IPS-18a (cell line): ENCODE results near the gene SNAPC1.
A peak's percentile ranks its signal among the peaks of the same experiment; 100 is the strongest.
"Not testable (repeated sequence)": the region's sequence is repeated elsewhere in the genome, so short reads cannot be mapped to it uniquely, and the experiment has no call there.

Experiments
- H3K27ac ChIP-seq: one replicate; pipeline ENCODE4 v1.5.1; 2013; ENCODE audit warnings: low read length
- H3K27me3 ChIP-seq: one replicate; pipeline ENCODE4 v1.6.1; 2013; ENCODE audit warnings: mild to moderate bottlenecking, low read length; ENCODE audit not compliant: control insufficient read depth, insufficient read depth
- H3K36me3 ChIP-seq: one replicate; pipeline ENCODE4 v1.6.1; 2013; ENCODE audit warnings: low read depth, low read length; ENCODE audit not compliant: control insufficient read depth
- H3K4me1 ChIP-seq: one replicate; pipeline ENCODE4 v1.6.1; 2013; ENCODE audit warnings: low read depth, low read length; ENCODE audit not compliant: control insufficient read depth
- H3K4me3 ChIP-seq: one replicate; pipeline ENCODE4 v1.5.1; 2013; ENCODE audit warnings: low read length
- H3K9ac ChIP-seq: one replicate; pipeline ENCODE4 v1.6.1; 2013; ENCODE audit warnings: mild to moderate bottlenecking, low read length, moderate library complexity
- H3K9me3 ChIP-seq: one replicate; pipeline ENCODE4 v1.6.1; 2013; ENCODE audit warnings: low read depth, low read length; ENCODE audit not compliant: control insufficient read depth

Gene SNAPC1

GRCh38 chr14:61751475-61751989 lies 10.7 kb upstream of the SNAPC1 start:
- Histone ChIP-seq H3K9ac (no peak overlapping the region), H3K27ac (no peak overlapping the region), H3K9me3 (no peaks in the 10 kb centered on the region), H3K4me3 (no peak overlapping the region), H3K4me1 (peaks cover 5% of the 10 kb centered on the region), H3K36me3 (peaks cover 27% of the 10 kb centered on the region), H3K27me3 (no peaks in the 10 kb centered on the region)

- Histone ChIP-seq H3K4me1 (peaks cover 5% of the 10 kb centered on the region), H3K36me3 (peaks cover 16% of the 10 kb centered on the region), H3K9ac (no peak overlapping the region), H3K4me3 (no peak overlapping the region), H3K27me3 (no peaks in the 10 kb centered on the region), H3K9me3 (no peaks in the 10 kb centered on the region), H3K27ac (no peak overlapping the region)
Measured at GRCh38 chr14:61752626-61753025, 9.6 kb upstream of the SNAPC1 start.

GRCh38 chr14:61753631-61754030 lies 8.6 kb upstream of the SNAPC1 start:
- Histone ChIP-seq H3K4me1 (peaks cover 5% of the 10 kb centered on the region), H3K36me3 (peaks cover 6% of the 10 kb centered on the region), H3K27me3 (no peaks in the 10 kb centered on the region), H3K9ac (no peak overlapping the region), H3K27ac (no peak overlapping the region), H3K4me3 (no peak overlapping the region), H3K9me3 (no peaks in the 10 kb centered on the region)

GRCh38 chr14:61754627-61755381 lies 7.4 kb upstream of the SNAPC1 start:
- H3K27ac ChIP-seq: no peak overlapping the region
- H3K9ac ChIP-seq: no peak overlapping the region
- no peaks in the 10 kb centered on the region for H3K9me3 ChIP-seq
- no peaks in the 10 kb centered on the region for H3K27me3 ChIP-seq
- H3K4me1 ChIP-seq: peaks cover 5% of the 10 kb centered on the region
- H3K36me3 ChIP-seq: peaks cover 3% of the 10 kb centered on the region
- no peak overlapping the region for H3K4me3 ChIP-seq

- H3K4me1 ChIP-seq, H3K27ac ChIP-seq, H3K9me3 ChIP-seq: not testable (repeated sequence)
Measured at GRCh38 chr14:61755382-61755742, 6.9 kb upstream of the SNAPC1 start.

GRCh38 chr14:61756135-61756534 lies 6.1 kb upstream of the SNAPC1 start:
- H3K4me1 ChIP-seq: peaks cover 5% of the 10 kb centered on the region
- H3K9me3 ChIP-seq: no peaks in the 10 kb centered on the region
- no peaks in the 10 kb centered on the region for H3K36me3 ChIP-seq
- no peak overlapping the region for H3K4me3 ChIP-seq
- no peak overlapping the region for H3K27ac ChIP-seq
- no peak overlapping the region for H3K9ac ChIP-seq
- H3K27me3 ChIP-seq: no peaks in the 10 kb centered on the region

More at GRCh38 chr14:61755382-61755742, 6.9 kb upstream of the SNAPC1 start:
- H3K9ac ChIP-seq, H3K4me3 ChIP-seq, H3K27me3 ChIP-seq, H3K36me3 ChIP-seq: not testable (repeated sequence)

GRCh38 chr14:61759878-61760277 lies 2.3 kb upstream of the SNAPC1 start:
- no peak overlapping the region for H3K9ac ChIP-seq
- H3K27ac ChIP-seq: no peak overlapping the region

GRCh38 chr14:61761557-61761956 lies 663 bp upstream of the SNAPC1 start:
- Histone ChIP-seq H3K4me1 (peaks cover 13% of the 10 kb centered on the region), H3K27ac (peak overlapping the region; percentile 67), H3K9me3 (no peaks in the 10 kb centered on the region), H3K36me3 (no peaks in the 10 kb centered on the region), H3K4me3 (peak overlapping the region; percentile 84), H3K27me3 (no peaks in the 10 kb centered on the region), H3K9ac (peak overlapping the region; percentile 79)

More at GRCh38 chr14:61759878-61760277, 2.3 kb upstream of the SNAPC1 start:
- Histone ChIP-seq H3K4me3 (no peak overlapping the region), H3K9me3 (no peaks in the 10 kb centered on the region), H3K4me1 (peaks cover 14% of the 10 kb centered on the region), H3K36me3 (no peaks in the 10 kb centered on the region), H3K27me3 (no peaks in the 10 kb centered on the region)

GRCh38 chr14:61764342-61765122 lies 2.3 kb downstream of the SNAPC1 start:
- Histone ChIP-seq H3K9me3 (no peaks in the 10 kb centered on the region), H3K36me3 (peaks cover 9% of the 10 kb centered on the region), H3K27ac (no peak overlapping the region), H3K27me3 (no peaks in the 10 kb centered on the region), H3K4me1 (peaks cover 13% of the 10 kb centered on the region), H3K4me3 (peak overlapping the region; percentile 84), H3K9ac (peak overlapping the region; percentile 13)

- H3K9ac ChIP-seq: no peak overlapping the region
- no peaks in the 10 kb centered on the region for H3K9me3 ChIP-seq
- peaks cover 18% of the 10 kb centered on the region for H3K36me3 ChIP-seq
- no peaks in the 10 kb centered on the region for H3K27me3 ChIP-seq
- peak overlapping the region; percentile 18 for H3K4me3 ChIP-seq
- peaks cover 13% of the 10 kb centered on the region for H3K4me1 ChIP-seq
- no peak overlapping the region for H3K27ac ChIP-seq
Measured at GRCh38 chr14:61765225-61765943, 3.2 kb downstream of the SNAPC1 start.

- Histone ChIP-seq H3K36me3 (peaks cover 23% of the 10 kb centered on the region), H3K4me3 (no peak overlapping the region)
Measured at GRCh38 chr14:61766151-61766550, 3.9 kb downstream of the SNAPC1 start.

More at GRCh38 chr14:61766151-61766550, 3.9 kb downstream of the SNAPC1 start:
- H3K9me3 ChIP-seq: no peaks in the 10 kb centered on the region
- H3K4me1 ChIP-seq: peaks cover 13% of the 10 kb centered on the region
- H3K9ac ChIP-seq: no peak overlapping the region
- no peak overlapping the region for H3K27ac ChIP-seq
- no peaks in the 10 kb centered on the region for H3K27me3 ChIP-seq
